ENCODE measurements around the gene METTL13. TPM values are rescaled to one million over a fixed set of nuclear protein-coding genes. Genes with fewer than 3 reads are reported as not detected.
A peak's percentile ranks its signal among the peaks of the same experiment; 100 is the strongest.

Gene METTL13
- total and polyA plus RNA-seq, 9 of the 15 experiments (the other 6 are each of a cell fraction or from before 2014, with no cell fraction given) = 18.9 to 78.9 (median 54.9) TPM

- TF ChIP-seq NR2C2 (CRISPR knock-in tag; IDR thresholded peaks at IDR 0.05) = 0 out of 2 replicates have a peak, but pooled peaks have one; percentile 25
- no peak for TF ChIP-seq NR2C2 (tag; IDR thresholded peaks at IDR 0.05)
- peak; percentile 80 for TF ChIP-seq ZNF740 (CRISPR knock-in tag; IDR thresholded peaks at IDR 0.05)
- peak in 1 of 2 experiments; percentile 80; a peak in 2 of 4 replicates for TF ChIP-seq ZNF740 (tag; IDR thresholded peaks at IDR 0.05)
- 0 out of 2 replicates have a peak, but pooled peaks have one; percentile 30 for TF ChIP-seq KDM2B (CRISPR knock-in tag; IDR thresholded peaks at IDR 0.05)
- TF ChIP-seq CBFA2T2 (conservative IDR thresholded peaks at IDR 0.05) = no peak
- no peak for TF ChIP-seq ZNF12 (CRISPR knock-in tag; IDR thresholded peaks at IDR 0.05)
- peak; percentile 59; the same call in 1 of the 2 replicates for TF ChIP-seq E2F5 (CRISPR knock-in tag; IDR thresholded peaks at IDR 0.05)
- no peak for TF ChIP-seq KDM5B (IDR thresholded peaks at IDR 0.05; ENCODE audit: insufficient replicate concordance, low read depth, low read length)
- TF ChIP-seq FOXK2 (conservative IDR thresholded peaks at IDR 0.05 in 1 of 2, IDR thresholded peaks at IDR 0.05 in 1 of 2; ENCODE audit: low read depth in 2 of 2) = peak; percentile 48 to 74; a peak in 3 of 4 replicates
- peak; percentile 32; the same call in 1 of the 2 replicates for TF ChIP-seq RB1 (IDR thresholded peaks at IDR 0.05; ENCODE audit: low read depth)
- TF ChIP-seq ZBTB2 (IDR thresholded peaks at IDR 0.05) = peak; percentile 53; the same call in 1 of the 2 replicates
- TF ChIP-seq AFF1 (IDR thresholded peaks at IDR 0.05; ENCODE audit: low read depth in 1 of 2, partially characterized antibody in 2 of 2) = peak in 1 of 2 experiments; percentile 30
- no peak for TF ChIP-seq PTTG1 (tag; IDR thresholded peaks at IDR 0.05; ENCODE audit: low read depth)
Observed at GRCh38 chr1:171740987-171741871, 40.2 kb upstream of the METTL13 start (continued).
